Natural killer cell (primary cell): Measurements from ENCODE around the gene SND1. TPM values are rescaled to one million over a fixed set of nuclear protein-coding genes. Genes with fewer than 3 reads are reported as not detected.

Experiments
- ATAC-seq, 3 donors: fragments of 150-1000 bp in 2 of 3; fragments of 200-7000 bp in 1 of 3; cut with Tn5 transposase; 1 replicate in 1 of 3; 2 replicates in 2 of 3; pipeline ENCODE4 v1.10.0; 2021; ENCODE audit warnings: mild to moderate bottlenecking in 2 of 3, moderate library complexity in 2 of 3
- DNase-seq, 2 donors: peaks; one replicate each; pipeline versions ENCODE4 v3.0.0 to v3.0.0-alpha.2; 2013 to 2021; ENCODE audit warnings: mixed read lengths in 1 of 2
- H3K27ac ChIP-seq: one replicate; pipeline ENCODE4 v1.5.1; 2013; ENCODE audit warnings: mild to moderate bottlenecking, low read length
- H3K27me3 ChIP-seq: one replicate; pipeline ENCODE4 v1.6.1; 2013; ENCODE audit warnings: low read length; ENCODE audit not compliant: control insufficient read depth, insufficient read depth
- H3K36me3 ChIP-seq: one replicate; pipeline ENCODE4 v1.6.1; 2013; ENCODE audit warnings: low read length; ENCODE audit not compliant: control insufficient read depth, insufficient read depth
- H3K4me1 ChIP-seq: one replicate; pipeline ENCODE4 v1.6.1; 2013; ENCODE audit warnings: low read length; ENCODE audit not compliant: control insufficient read depth, insufficient read depth
- H3K4me3 ChIP-seq: one replicate; pipeline ENCODE4 v1.5.1; 2013; ENCODE audit warnings: low read length
- H3K9me3 ChIP-seq: one replicate; pipeline ENCODE4 v1.6.1; 2013; ENCODE audit warnings: low read length; ENCODE audit not compliant: control insufficient read depth, insufficient read depth
- H3K27ac Mint-ChIP-seq, 2 donors: one replicate each; pipeline ENCODE4 v1.8.0; 2022; ENCODE audit warnings: mild to moderate bottlenecking in 2 of 2, mixed read lengths in 2 of 2, moderate library complexity in 1 of 2
- H3K27me3 Mint-ChIP-seq, 2 donors: one replicate each; pipeline ENCODE4 v1.8.0; 2022; ENCODE audit warnings: low read depth in 2 of 2, mixed read lengths in 2 of 2
- H3K36me3 Mint-ChIP-seq: one replicate; pipeline ENCODE4 v1.8.0; 2022; ENCODE audit warnings: mixed read lengths
- H3K4me1 Mint-ChIP-seq, 2 donors: one replicate each; pipeline ENCODE4 v1.8.0; 2022; ENCODE audit warnings: mixed read lengths in 2 of 2
- H3K4me3 Mint-ChIP-seq: one replicate; pipeline ENCODE4 v1.8.0; 2022; ENCODE audit warnings: mild to moderate bottlenecking, moderate library complexity, mixed read lengths
- H3K9me3 Mint-ChIP-seq, 2 donors: one replicate each; pipeline ENCODE4 v1.8.0; 2022; ENCODE audit warnings: mixed read lengths in 2 of 2
- WGBS: methylation state at CpG from one replicate; pipeline ENCODE4 v1.1.7; 2013; ENCODE audit warnings: missing lambda C conversion rate; ENCODE audit not compliant: insufficient coverage; 5-methylcytosine and 5-hydroxymethylcytosine counted together
- intact Hi-C: fragments of 100-400 bp; cut with micrococcal nuclease; formaldehyde crosslinking; loops from one replicate; pipeline ENCODE4 v1.14.2; 2022
- total RNA-seq, 4 donors: library from RNA; stranded (reverse); fragments of 120-200 nt in 1 of 4; gene quantifications; one replicate each; pipeline versions ENCODE4 v1.2.3 to v1.2.4, GENCODE V29; 2013 to 2022
- TF ChIP-seq, protein P1 (sequence below): fragments of 200-600 bp; IDR thresholded peaks from one replicate; pipeline ENCODE4 v1.8.0; 2022; ENCODE audit warnings: antibody characterized with exemption

SND1 gene
- total RNA-seq, 3 donors from 2014 or later (not counting 1 experiment from before 2014, with no cell fraction given), result 149 to 188 (median 149) TPM

DNA sequence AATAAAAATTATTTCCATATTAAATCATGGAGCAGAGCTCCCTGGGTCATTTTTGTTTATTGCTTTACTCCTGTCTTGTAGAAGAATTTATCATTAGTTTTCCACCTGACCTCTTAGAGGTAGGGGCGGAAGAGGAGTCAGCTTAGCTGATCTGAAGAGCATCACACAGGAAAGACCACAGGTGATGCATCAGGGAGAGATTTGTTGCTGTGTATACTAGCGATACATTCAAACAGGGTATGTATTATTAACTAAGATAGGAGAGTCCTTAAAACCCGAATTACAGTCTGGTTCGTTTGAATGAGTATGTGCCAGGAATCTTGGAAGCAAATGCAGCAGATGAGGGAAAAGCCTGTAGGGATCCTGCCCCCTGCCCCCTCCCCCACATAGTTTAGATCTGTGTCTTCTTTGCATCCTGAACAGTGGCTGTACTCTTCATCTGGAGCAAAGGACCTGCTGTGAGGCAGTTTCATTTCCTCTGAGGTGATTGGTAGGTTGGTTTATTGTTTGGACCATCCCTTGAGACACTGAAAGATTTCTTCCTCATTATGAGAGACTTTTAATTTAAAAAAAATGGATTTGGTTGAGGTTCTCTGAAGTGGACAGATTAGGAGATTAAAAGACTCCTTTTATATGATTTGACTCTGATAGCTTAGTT, 177.0 kb downstream of the SND1 start:
- H3K27ac Mint-ChIP-seq, result peak overlapping the region in 1 of 2 donors; percentile 41
- Histone ChIP-seq H3K27me3 (no peaks in the 10 kb centered on the region), H3K9me3 (no peaks in the 10 kb centered on the region), H3K4me3 (no peak overlapping the region), H3K36me3 (no peaks in the 10 kb centered on the region), H3K27ac (no peak overlapping the region), H3K4me1 (no peaks in the 10 kb centered on the region)
- intact Hi-C loops, result no loop called here
- H3K36me3 Mint-ChIP-seq, result no peaks in the 10 kb centered on the region
- DNase-seq, result no peak
- H3K4me1 Mint-ChIP-seq, result peaks cover 22 to 29% of the 10 kb centered on the region in 2 donors
- ATAC-seq, result peak in 1 of 3 donors; percentile 17
- TF ChIP-seq, protein P1, sequence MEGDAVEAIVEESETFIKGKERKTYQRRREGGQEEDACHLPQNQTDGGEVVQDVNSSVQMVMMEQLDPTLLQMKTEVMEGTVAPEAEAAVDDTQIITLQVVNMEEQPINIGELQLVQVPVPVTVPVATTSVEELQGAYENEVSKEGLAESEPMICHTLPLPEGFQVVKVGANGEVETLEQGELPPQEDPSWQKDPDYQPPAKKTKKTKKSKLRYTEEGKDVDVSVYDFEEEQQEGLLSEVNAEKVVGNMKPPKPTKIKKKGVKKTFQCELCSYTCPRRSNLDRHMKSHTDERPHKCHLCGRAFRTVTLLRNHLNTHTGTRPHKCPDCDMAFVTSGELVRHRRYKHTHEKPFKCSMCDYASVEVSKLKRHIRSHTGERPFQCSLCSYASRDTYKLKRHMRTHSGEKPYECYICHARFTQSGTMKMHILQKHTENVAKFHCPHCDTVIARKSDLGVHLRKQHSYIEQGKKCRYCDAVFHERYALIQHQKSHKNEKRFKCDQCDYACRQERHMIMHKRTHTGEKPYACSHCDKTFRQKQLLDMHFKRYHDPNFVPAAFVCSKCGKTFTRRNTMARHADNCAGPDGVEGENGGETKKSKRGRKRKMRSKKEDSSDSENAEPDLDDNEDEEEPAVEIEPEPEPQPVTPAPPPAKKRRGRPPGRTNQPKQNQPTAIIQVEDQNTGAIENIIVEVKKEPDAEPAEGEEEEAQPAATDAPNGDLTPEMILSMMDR, result no peak
- no peaks in the 10 kb centered on the region for H3K9me3 Mint-ChIP-seq
- no peak overlapping the region for H3K4me3 Mint-ChIP-seq
- 97% methylated on average over 4 of the region's 4 CpGs for WGBS
- no peaks in the 10 kb centered on the region for H3K27me3 Mint-ChIP-seq

DNA sequence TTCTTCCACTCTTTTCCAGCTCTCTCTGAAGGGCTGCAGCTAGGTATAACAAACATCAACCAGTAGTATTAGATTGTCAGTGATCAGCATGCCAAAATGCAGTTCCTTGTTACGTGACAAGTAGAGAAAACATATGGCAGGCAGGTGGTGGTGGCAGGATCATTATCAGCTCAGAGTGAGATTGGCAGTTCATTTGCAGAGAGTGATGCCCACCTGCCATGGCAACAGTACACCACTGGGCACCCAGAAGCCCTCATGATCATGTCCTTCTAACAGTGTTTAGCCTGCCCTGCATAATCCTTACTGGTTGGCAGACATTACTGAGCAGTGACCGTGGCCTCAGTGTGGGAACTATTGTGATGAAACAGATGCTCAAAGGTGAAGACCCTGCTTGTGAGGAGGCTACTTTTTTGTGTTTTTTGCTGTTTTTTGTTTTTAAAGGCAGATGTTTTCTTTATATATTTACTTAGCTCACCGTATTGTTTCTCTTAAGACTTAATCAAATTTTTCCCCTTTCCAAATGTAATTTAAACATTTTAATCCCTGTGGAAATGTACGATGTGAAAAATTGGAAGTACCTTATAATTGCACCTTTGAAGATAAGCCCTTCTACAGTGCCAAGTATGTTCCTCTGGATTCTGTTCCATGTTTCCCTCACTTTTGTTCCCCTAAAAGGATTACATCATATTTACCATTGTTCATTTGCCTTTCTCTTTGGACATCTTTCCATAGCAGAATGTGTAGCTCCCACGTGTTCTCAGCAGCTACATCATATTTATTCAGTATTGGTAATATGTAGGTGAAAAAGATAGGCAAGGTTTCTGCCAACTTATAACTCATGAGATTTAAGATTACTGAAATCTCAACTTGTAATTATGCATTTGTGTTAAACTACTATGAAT, 179.6 kb downstream of the SND1 start:
- ATAC-seq, result no peak
- Mint-ChIP-seq H3K4me1 (peaks cover 23 to 27% of the 10 kb centered on the region in 2 donors), H3K27ac (no peak overlapping the region), H3K36me3 (peaks cover 8% of the 10 kb centered on the region), H3K27me3 (no peaks in the 10 kb centered on the region), H3K9me3 (no peaks in the 10 kb centered on the region), H3K4me3 (no peak overlapping the region)
- TF ChIP-seq, protein P1, result no peak
- no peak overlapping the region for H3K27ac ChIP-seq
- no peaks in the 10 kb centered on the region for H3K4me1 ChIP-seq
- intact Hi-C loops, result no loop called here
- DNase-seq, result no peak
- no peaks in the 10 kb centered on the region for H3K27me3 ChIP-seq
- H3K36me3 ChIP-seq, result no peaks in the 10 kb centered on the region
- 98% methylated on average over 3 of the region's 5 CpGs for WGBS
- H3K9me3 ChIP-seq, result no peaks in the 10 kb centered on the region
- no peak overlapping the region for H3K4me3 ChIP-seq

DNA sequence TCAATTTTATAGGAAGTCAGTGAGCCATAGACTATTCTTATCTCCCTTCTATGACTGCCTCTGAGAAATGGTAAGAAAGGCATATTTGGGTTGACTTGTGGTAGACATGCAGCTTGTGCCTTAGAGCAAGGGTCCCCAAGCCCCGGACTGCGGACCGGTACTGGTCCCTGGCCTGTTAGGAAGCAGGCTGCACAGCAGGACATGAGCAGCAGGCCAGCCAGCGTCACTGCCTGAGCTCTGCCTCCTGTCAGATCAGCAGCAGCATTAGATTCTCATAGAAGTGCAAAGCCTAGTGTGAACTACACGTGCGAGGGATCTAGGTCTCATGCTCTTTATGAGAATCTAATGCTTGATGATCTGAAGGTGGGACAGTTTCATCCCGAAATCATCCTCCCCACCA, 180.6 kb downstream of the SND1 start:
- Histone ChIP-seq H3K27ac (no peak overlapping the region), H3K36me3 (no peaks in the 10 kb centered on the region), H3K4me1 (no peaks in the 10 kb centered on the region), H3K27me3 (no peaks in the 10 kb centered on the region), H3K4me3 (no peak overlapping the region), H3K9me3 (peaks cover 2% of the 10 kb centered on the region)
- no peak overlapping the region for H3K27ac Mint-ChIP-seq
- H3K36me3 Mint-ChIP-seq, result peaks cover 9% of the 10 kb centered on the region
- no peaks in the 10 kb centered on the region for H3K27me3 Mint-ChIP-seq
- no peak overlapping the region for H3K4me3 Mint-ChIP-seq
- 94% methylated on average over 6 of the region's 7 CpGs for WGBS
- TF ChIP-seq, protein P1, result no peak
- H3K4me1 Mint-ChIP-seq, result peaks cover 23 to 24% of the 10 kb centered on the region in 2 donors
- ATAC-seq (no peak), DNase-seq (no peak)
- no peaks in the 10 kb centered on the region for H3K9me3 Mint-ChIP-seq
- intact Hi-C loops, result no loop called here
